HEK293 (cell line): Measurements from ENCODE around the gene PVALEF.

Experiments used
- ATF2 ChIP-seq: fragments of 450-650 bp; formaldehyde crosslinking; IDR thresholded peaks from 2 replicates; pipeline ENCODE4 v1.5.1; 2016; ENCODE audit warnings: missing biosample characterization, missing genetic modification characterization, low read depth
- CTCF ChIP-seq: fragments of 450-650 bp; formaldehyde crosslinking; IDR thresholded peaks from 2 replicates; pipeline ENCODE4 v1.5.1; 2016; ENCODE audit warnings: missing biosample characterization, missing genetic modification characterization
- HOXA7 ChIP-seq: sonication (generic); formaldehyde crosslinking; IDR thresholded peaks from 2 replicates; pipeline ENCODE4 v1.8.1; 2022; ENCODE audit warnings: missing genetic modification reagents, borderline replicate concordance
- SETDB1 ChIP-seq: IDR thresholded peaks from one replicate; pipeline ENCODE4 v1.6.1; 2017; ENCODE audit warnings: mild to moderate bottlenecking, low read length, moderate library complexity, mixed read lengths; ENCODE audit not compliant: insufficient read length
- ZFP41 ChIP-seq: fragments of 450-650 bp; formaldehyde crosslinking; IDR thresholded peaks from 2 replicates; pipeline ENCODE4 v1.5.1; 2016; ENCODE audit warnings: missing biosample characterization, missing genetic modification characterization, borderline replicate concordance
- ZNF169 ChIP-seq: fragments of 450-650 bp; formaldehyde crosslinking; IDR thresholded peaks from 2 replicates; pipeline ENCODE4 v1.5.1; 2016; ENCODE audit warnings: missing biosample characterization, missing genetic modification characterization
- ZNF174 ChIP-seq: fragments of 450-650 bp; formaldehyde crosslinking; IDR thresholded peaks from 2 replicates; pipeline ENCODE4 v1.5.0; 2017; ENCODE audit warnings: missing biosample characterization, mild to moderate bottlenecking, missing genetic modification characterization
- ZNF175 ChIP-seq: fragments of 450-650 bp; formaldehyde crosslinking; IDR thresholded peaks from 2 replicates; pipeline ENCODE4 v1.5.1; 2016; ENCODE audit warnings: missing biosample characterization, missing genetic modification characterization
- ZNF362 ChIP-seq: fragments of 450-650 bp; formaldehyde crosslinking; IDR thresholded peaks from 2 replicates; pipeline ENCODE4 v1.5.1; 2016; ENCODE audit warnings: missing biosample characterization, missing genetic modification characterization
- ZNF426 ChIP-seq: fragments of 450-650 bp; formaldehyde crosslinking; IDR thresholded peaks from 2 replicates; pipeline ENCODE4 v1.5.1; 2017; ENCODE audit warnings: missing biosample characterization, missing genetic modification characterization, mild to moderate bottlenecking, inconsistent platforms, moderate library complexity
- ZNF510 ChIP-seq: fragments of 450-650 bp; formaldehyde crosslinking; IDR thresholded peaks from 2 replicates; pipeline ENCODE4 v1.5.1; 2018; ENCODE audit warnings: mild to moderate bottlenecking, missing genetic modification characterization, missing biosample characterization; ENCODE audit not compliant: insufficient replicate concordance
- ZNF561 ChIP-seq: fragments of 450-650 bp; IDR thresholded peaks from 2 replicates; pipeline ENCODE4 v1.5.1; 2018; ENCODE audit warnings: missing biosample characterization, missing genetic modification characterization, borderline replicate concordance
- ZNF658 ChIP-seq: fragments of 450-650 bp; formaldehyde crosslinking; IDR thresholded peaks from 2 replicates; pipeline ENCODE4; 2016; ENCODE audit warnings: missing biosample characterization, missing genetic modification characterization

DNA sequence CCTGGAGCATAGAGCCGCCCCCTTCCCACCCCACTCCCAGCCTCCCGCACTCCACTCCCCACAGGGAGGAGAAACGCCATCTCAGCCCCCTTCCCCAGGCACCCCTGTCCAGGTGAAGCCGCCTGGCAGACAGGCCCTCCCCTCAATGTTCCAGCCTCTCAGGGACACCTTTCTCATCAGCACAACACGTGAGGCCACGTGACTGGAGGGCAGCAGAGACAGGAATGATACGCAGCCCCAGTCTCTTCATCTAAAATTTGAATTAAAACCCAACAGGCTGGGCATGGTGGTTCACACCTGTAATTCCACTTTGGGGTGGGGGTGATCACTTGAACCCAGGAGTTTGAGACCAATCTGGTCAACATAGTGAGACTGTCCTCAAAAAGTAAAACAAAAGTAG, 20.9 kb downstream of the PVALEF start:
- TF ChIP-seq ZNF510 (tag by site-specific recombination) (no peak), CTCF (no peak), ZNF362 (tag by site-specific recombination) (no peak), ZFP41 (no peak), ZNF174 (tag by site-specific recombination) (no peak), ZNF169 (no peak), ZNF175 (tag by site-specific recombination) (no peak), ZNF658 (no peak), SETDB1 (no peak), ATF2 (tag by site-specific recombination) (no peak), HOXA7 (CRISPR knock-in tag) (no peak), ZNF426 (no peak), ZNF561 (no peak)
